ENCODE measurements around the gene MACROD1.

GRCh38 chr11:64192434-64192833 is 26.5 kb upstream of the MACROD1 start:
- TF ChIP-seq CTCF (IDR thresholded peaks at IDR 0.05) (no peak), EZH2 (IDR thresholded peaks at IDR 0.05; ENCODE audit: borderline replicate concordance, insufficient read depth, low read depth, low read length, poor library complexity, severe bottlenecking) (no peak)

All from B cell (primary cell).